Measurements from ENCODE around the gene MAN1C1. TPM values are rescaled to one million over a fixed set of nuclear protein-coding genes. Genes with fewer than 3 reads are reported as not detected.
A peak's percentile ranks its signal among the peaks of the same experiment; 100 is the strongest.
"Not testable (repeated sequence)": the region's sequence is repeated elsewhere in the genome, so short reads cannot be mapped to it uniquely, and the experiment has no call there.

The MAN1C1 gene
- total RNA-seq, 1 donor from 2014 or later = 39.4 TPM

- peak; percentile 79 for ATAC-seq
- DNase-seq (ENCODE audit: low spot score) = peak; percentile 55
Measured at GRCh38 chr1:25631750-25632485, 15.3 kb downstream of the MAN1C1 start.

- ATAC-seq (no peak), DNase-seq (ENCODE audit: low spot score) (no peak)
Measured at GRCh38 chr1:25634066-25634465, 17.5 kb downstream of the MAN1C1 start.

GRCh38 chr1:25634896-25635295 lies 18.3 kb downstream of the MAN1C1 start:
- no peak for DNase-seq (ENCODE audit: low spot score)
- no peak for ATAC-seq

- ATAC-seq = not testable (repeated sequence)
- DNase-seq (ENCODE audit: low spot score) = peak; percentile 21
Measured at GRCh38 chr1:25636141-25636540, 19.6 kb downstream of the MAN1C1 start.

GRCh38 chr1:25640646-25641328 lies 24.2 kb downstream of the MAN1C1 start:
- ATAC-seq (no peak), DNase-seq (ENCODE audit: low spot score) (peak; percentile 33)

- ATAC-seq = no peak
- no peak for DNase-seq (ENCODE audit: low spot score)
Measured at GRCh38 chr1:25641329-25641725, 24.7 kb downstream of the MAN1C1 start.

GRCh38 chr1:25641931-25642573 lies 25.5 kb downstream of the MAN1C1 start:
- peak; percentile 45 for DNase-seq (ENCODE audit: low spot score)
- peak; percentile 84 for ATAC-seq

- DNase-seq (ENCODE audit: low spot score) = peak; percentile 43
- peak; percentile 41 for ATAC-seq
Measured at GRCh38 chr1:25642574-25643108, 26.1 kb downstream of the MAN1C1 start.

- peak; percentile 39 for DNase-seq (ENCODE audit: low spot score)
- no peak for ATAC-seq
Measured at GRCh38 chr1:25643929-25644328, 27.3 kb downstream of the MAN1C1 start.

GRCh38 chr1:25644962-25645361 lies 28.4 kb downstream of the MAN1C1 start:
- peak; percentile 31 for DNase-seq (ENCODE audit: low spot score)
- ATAC-seq = no peak

GRCh38 chr1:25645637-25646400 lies 29.2 kb downstream of the MAN1C1 start:
- no peak for ATAC-seq
- DNase-seq (ENCODE audit: low spot score) = peak; percentile 33

GRCh38 chr1:25647106-25647505 lies 30.5 kb downstream of the MAN1C1 start:
- no peak for ATAC-seq
- peak; percentile 42 for DNase-seq (ENCODE audit: low spot score)

- DNase-seq (ENCODE audit: low spot score) (peak; percentile 39), ATAC-seq (no peak)
Measured at GRCh38 chr1:25647863-25648262, 31.3 kb downstream of the MAN1C1 start.

- DNase-seq (ENCODE audit: low spot score) (peak; percentile 21), ATAC-seq (no peak)
Measured at GRCh38 chr1:25648681-25649440, 32.3 kb downstream of the MAN1C1 start.

GRCh38 chr1:25649505-25650288 lies 33.1 kb downstream of the MAN1C1 start:
- DNase-seq (ENCODE audit: low spot score) (peak; percentile 43), ATAC-seq (peak; percentile 23)

GRCh38 chr1:25650289-25650576 lies 33.6 kb downstream of the MAN1C1 start:
- DNase-seq (ENCODE audit: low spot score) (peak; percentile 44), ATAC-seq (peak; percentile 87)

- ATAC-seq = no peak
- peak; percentile 42 for DNase-seq (ENCODE audit: low spot score)
Measured at GRCh38 chr1:25651036-25651640, 34.5 kb downstream of the MAN1C1 start.

GRCh38 chr1:25651824-25652741 lies 35.5 kb downstream of the MAN1C1 start:
- ATAC-seq (no peak), DNase-seq (ENCODE audit: low spot score) (peak; percentile 40)

Data from left lobe of liver (tissue), 2 donors.